Mesodermal cell (in vitro differentiated cells): ENCODE measurements around the gene C5orf63.
"Not testable (repeated sequence)": the region's sequence is repeated elsewhere in the genome, so short reads cannot be mapped to it uniquely, and the experiment has no call there.

Experiments
- H3K27ac ChIP-seq: 2 replicates; pipeline ENCODE4 v1.7.0; 2013; ENCODE audit warnings: mild to moderate bottlenecking, low read depth, low read length, moderate library complexity; ENCODE audit not compliant: severe bottlenecking
- H3K36me3 ChIP-seq: 2 replicates; pipeline ENCODE4 v1.7.1; 2013; ENCODE audit warnings: mild to moderate bottlenecking, low read length, moderate library complexity; ENCODE audit not compliant: control insufficient read depth, insufficient read depth
- H3K4me1 ChIP-seq: one replicate; pipeline ENCODE4 v1.7.1; 2013; ENCODE audit warnings: mild to moderate bottlenecking, low read length; ENCODE audit not compliant: insufficient read depth, control insufficient read depth, poor library complexity, severe bottlenecking
- H3K4me3 ChIP-seq: 2 replicates; pipeline ENCODE4 v1.7.0; 2013; ENCODE audit warnings: low read length, control low read depth, mild to moderate bottlenecking; ENCODE audit not compliant: insufficient read depth, poor library complexity, severe bottlenecking; ENCODE audit errors: extremely low read depth
- H3K9me3 ChIP-seq: 2 replicates; pipeline ENCODE4 v1.7.1; 2013; ENCODE audit warnings: mild to moderate bottlenecking, low read length, moderate library complexity; ENCODE audit not compliant: control insufficient read depth
- WGBS, 2 experiments: methylation state at CpG; one replicate each; pipeline ENCODE4 v1.1.5; 2013; ENCODE audit warnings: missing lambda C conversion rate in 2 of 2; ENCODE audit not compliant: insufficient coverage in 2 of 2; 5-methylcytosine and 5-hydroxymethylcytosine counted together

Gene C5orf63

DNA sequence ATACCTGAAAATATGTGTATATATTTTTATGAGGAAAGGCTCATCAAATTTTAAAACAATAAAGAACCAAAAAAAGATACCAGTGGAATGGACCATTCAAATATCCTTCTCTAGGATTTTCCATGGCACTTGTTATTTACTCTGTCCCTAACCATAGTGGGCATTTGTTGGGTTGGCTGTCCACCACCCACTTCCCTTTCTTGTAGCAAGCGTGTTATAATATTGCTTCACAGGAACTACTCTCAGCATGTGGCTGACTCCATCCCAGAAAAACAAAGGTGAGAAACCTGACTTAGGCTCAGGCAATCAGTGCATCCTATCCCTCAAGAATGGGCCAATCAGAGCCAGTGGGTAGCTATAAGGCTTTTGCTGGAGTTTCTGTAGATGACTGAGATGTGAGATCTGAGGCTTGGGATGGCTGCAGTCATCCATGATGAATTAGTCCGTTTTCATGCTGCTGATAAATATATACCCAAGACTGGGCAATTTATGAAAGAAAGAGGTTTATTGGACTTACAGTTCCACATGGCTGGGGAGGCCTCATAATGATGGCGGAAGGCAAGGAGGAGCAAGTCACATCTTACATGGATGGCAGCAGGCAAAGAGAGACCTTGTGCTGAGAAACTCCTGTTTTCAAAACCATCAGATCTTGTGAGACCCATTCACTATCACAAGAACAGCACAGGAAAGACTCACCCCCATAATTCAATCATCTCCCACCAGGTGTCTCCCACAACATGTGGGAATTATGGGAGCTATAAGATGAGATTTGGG is 17.2 kb downstream of the C5orf63 start:
- Histone ChIP-seq H3K27ac (no peak overlapping the region), H3K4me1 (no peaks in the 10 kb centered on the region), H3K36me3 (no peaks in the 10 kb centered on the region), H3K9me3 (no peaks in the 10 kb centered on the region), H3K4me3 (no peak overlapping the region)
- 86 to 88% methylated on average over 2 of the region's 3 CpGs for WGBS, 2 experiments

DNA sequence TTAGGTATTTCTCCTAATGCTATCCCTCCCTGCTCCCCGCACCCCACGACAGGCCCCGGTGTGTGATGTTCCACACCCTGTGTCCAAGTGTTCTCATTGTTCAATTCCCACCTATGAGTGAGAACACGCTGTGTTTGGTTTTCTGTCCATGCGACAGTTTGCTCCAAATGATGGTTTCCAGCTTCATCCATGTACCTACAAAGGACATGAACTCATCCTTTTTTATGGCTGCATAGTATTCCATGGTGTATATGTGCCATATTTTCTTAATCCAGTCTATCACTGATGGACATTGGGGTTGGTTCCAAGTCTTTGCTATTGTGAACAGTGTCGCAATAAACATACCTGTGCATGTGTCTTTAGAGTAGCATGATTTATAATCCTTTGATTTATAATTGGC is 19.8 kb downstream of the C5orf63 start:
- H3K9me3 ChIP-seq, H3K4me3 ChIP-seq, H3K36me3 ChIP-seq, H3K27ac ChIP-seq, H3K4me1 ChIP-seq: not testable (repeated sequence)
- 86 to 90% methylated on average over 5 of the region's 6 CpGs for WGBS, 2 experiments

DNA sequence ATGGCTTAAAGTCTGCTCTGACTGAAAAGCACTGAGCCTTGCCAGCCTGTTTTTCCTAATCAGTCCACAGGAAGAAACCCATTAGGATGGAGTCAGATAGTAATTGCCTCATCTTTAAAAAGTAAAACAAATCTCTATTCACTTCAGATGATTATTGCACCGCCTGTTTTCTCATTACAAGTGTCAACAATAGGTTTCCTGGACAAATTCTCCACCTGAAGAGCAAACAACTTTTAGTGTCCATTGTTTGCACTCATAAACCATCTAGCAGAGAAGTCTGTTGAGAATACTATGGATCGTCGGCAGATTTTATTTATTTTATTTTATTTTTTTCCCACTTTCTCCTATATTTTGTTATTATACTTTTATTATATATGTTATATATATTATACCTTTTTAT is 20.3 kb downstream of the C5orf63 start:
- H3K9me3 ChIP-seq: no peaks in the 10 kb centered on the region
- no peaks in the 10 kb centered on the region for H3K36me3 ChIP-seq
- H3K27ac ChIP-seq: no peak overlapping the region
- WGBS, 2 experiments: 86 to 88% methylated on average over 1 of the region's 3 CpGs
- H3K4me1 ChIP-seq: no peaks in the 10 kb centered on the region
- H3K4me3 ChIP-seq: no peak overlapping the region

DNA sequence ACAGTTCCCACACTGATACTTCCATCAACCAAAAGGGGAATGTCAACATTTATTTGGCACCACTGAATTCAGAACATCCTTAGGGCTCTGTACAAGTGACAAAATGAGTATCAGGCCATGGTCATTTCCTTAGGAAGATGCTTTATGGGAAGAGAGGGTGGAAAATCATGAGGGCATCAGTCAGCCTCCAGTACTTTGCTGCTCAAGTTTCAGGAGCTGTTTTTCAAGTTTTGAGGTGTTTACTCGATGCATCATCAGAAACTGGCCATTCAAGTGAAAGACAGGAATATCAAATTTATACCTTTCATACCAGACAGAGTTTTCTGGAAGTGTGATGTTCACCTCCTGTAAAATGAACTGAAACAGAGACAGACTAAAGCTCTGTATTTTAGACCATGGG is 21.7 kb downstream of the C5orf63 start:
- Histone ChIP-seq H3K9me3 (no peaks in the 10 kb centered on the region), H3K4me3 (no peak overlapping the region), H3K4me1 (no peaks in the 10 kb centered on the region), H3K27ac (no peak overlapping the region), H3K36me3 (no peaks in the 10 kb centered on the region)
- WGBS, 2 experiments: 80% methylated on average over 1 of the region's 1 CpG; no CpG with 5 or more reads in 1 of the 2 experiments

DNA sequence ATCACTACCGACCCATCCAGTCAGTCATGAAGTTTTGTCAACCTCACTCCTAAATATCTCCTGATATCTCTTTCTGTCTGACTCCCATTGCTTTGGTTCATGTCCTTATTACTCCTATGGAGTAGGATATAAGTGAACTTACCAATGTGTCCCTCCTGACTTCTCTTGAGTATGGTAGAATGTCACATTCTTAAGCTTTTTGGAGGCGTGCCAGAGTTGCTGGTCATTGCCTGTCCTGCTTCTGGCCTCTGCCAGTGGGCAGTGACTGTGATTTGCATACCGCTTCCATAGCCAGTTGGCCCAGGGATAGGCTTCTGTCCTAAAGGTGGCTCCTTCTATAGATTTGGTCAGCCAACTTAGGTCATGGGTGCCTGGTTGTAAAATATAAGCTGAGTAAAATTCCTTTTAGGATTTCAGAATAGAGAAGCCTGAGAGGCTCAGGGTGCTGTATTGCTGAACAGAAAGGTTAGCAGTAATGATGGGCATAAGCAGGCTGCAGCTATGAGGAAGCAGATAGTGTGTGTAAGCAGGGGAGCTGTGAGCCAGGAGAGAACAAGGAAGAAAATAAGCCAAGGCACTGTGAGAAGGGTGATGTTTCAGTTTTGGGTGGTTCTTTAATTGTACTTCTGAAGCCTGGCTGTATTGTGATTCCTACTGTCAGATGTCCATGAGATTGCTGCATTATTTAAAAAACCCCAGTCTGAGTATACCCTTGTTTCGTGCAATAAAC is 26.8 kb downstream of the C5orf63 start:
- no peaks in the 10 kb centered on the region for H3K9me3 ChIP-seq
- H3K27ac ChIP-seq: no peak overlapping the region
- H3K4me1 ChIP-seq: peaks cover 7% of the 10 kb centered on the region
- H3K4me3 ChIP-seq: no peak overlapping the region
- no peaks in the 10 kb centered on the region for H3K36me3 ChIP-seq
- WGBS, 2 experiments: 96 to 100% methylated on average over 3 of the region's 4 CpGs

DNA sequence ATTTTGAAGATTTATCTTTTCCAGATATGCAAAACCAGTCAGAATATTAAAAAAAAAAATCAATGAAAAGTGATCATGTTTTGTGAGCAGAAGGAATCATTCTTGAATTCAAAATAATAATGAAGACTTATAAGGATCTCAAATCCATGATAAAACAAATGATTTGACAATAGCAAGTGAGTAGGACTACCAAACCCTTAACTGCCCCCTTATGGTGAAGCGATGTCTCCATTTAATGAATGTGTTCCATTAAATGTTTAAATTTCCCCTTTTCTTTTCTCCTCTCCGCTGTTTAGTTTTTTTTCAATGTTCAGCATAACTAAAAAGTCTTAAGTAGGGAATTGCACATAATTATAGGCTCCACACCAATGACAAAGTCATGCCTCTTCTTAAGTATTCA is 30.7 kb downstream of the C5orf63 start:
- H3K4me1 ChIP-seq: peaks cover 16% of the 10 kb centered on the region
- no peak overlapping the region for H3K4me3 ChIP-seq
- no peaks in the 10 kb centered on the region for H3K36me3 ChIP-seq
- no peaks in the 10 kb centered on the region for H3K9me3 ChIP-seq
- no peak overlapping the region for H3K27ac ChIP-seq
- no CpG with 5 or more reads among the region's 2 CpGs for WGBS, 2 experiments

DNA sequence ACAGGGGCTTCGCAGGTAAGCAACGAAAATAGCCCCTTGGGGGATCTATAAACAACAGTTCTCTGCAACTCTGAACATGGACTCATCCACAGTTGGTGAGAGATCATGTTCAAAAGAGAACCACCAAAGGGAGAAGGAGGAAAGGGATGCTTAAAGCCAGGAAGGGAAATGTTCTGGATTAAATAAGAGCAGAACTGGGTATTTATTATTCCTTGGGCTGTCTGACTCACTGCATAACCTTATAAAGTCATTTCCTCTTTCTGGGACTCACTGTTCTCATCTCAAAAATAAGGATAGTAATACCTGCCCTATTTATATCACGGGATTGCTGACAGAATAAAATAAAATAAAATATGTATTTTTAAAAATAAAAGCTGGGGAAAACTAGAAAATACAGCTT is 31.7 kb downstream of the C5orf63 start:
- no peak overlapping the region for H3K27ac ChIP-seq

DNA sequence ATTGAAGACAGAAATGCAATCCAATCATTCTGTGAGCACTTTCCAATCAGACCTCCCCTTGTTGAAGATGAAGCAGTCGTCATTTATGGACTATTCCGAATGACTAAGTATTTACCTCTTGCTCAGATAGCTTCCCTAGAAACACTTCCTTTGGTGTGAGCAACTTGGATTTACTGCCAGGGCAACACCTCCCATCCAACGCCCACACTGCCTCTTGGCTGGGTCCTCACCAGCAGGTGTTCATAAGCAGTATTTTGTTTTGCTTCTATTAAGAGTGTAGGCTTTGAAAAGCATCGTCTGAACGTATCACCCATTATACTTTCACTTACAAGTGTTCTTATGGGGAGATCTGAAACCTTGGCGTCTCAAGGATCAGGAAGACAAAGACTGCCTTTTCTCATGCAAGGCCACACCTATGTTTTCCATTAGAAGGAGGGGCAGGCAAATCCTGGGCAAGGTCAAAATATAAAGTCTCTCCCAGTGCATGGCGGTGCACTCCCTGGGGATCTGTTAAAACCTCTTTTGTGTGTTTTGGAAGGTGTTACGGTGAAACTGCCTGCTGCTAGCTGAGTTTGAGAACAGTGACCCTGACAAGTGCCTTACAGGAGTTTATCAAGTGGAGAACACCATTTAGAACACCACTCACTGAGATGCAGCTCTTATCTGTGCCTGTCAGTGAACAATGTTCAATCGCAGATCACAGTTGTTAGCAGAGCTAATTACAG is 32.3 kb downstream of the C5orf63 start:
- H3K9me3 ChIP-seq: no peaks in the 10 kb centered on the region
- H3K4me1 ChIP-seq: peaks cover 16% of the 10 kb centered on the region
- WGBS, 2 experiments: 56 to 59% methylated on average over 4 to 5 of the region's 9 CpGs
- no peak overlapping the region for H3K4me3 ChIP-seq
- H3K36me3 ChIP-seq: no peaks in the 10 kb centered on the region
- H3K27ac ChIP-seq: no peak overlapping the region

More for the DNA sequence above, 31.7 kb downstream of the C5orf63 start:
- Histone ChIP-seq H3K9me3 (no peaks in the 10 kb centered on the region), H3K4me1 (peaks cover 16% of the 10 kb centered on the region), H3K4me3 (no peak overlapping the region), H3K36me3 (no peaks in the 10 kb centered on the region)
- no CpG with 5 or more reads among the region's 3 CpGs for WGBS, 2 experiments

DNA sequence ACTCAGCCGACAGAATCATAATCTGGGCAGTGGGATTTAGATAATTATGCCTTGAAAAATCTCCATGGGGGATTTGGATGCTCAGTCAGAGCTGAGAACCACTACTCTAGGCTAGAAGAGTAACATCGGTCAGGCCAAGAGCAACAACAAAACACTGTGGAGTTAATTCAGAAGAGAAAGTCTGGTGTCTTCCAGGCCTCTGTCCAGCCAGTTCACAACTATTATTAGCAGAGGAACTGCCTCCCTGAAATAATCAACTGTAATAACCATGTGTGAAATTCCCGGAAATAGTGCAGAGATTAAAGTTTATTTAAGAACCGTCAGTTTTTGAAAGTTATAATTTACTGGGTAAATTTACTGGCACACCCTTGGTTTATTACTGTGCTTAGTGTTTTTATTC is 34.8 kb downstream of the C5orf63 start:
- H3K9me3 ChIP-seq: no peaks in the 10 kb centered on the region
- no peaks in the 10 kb centered on the region for H3K36me3 ChIP-seq
- 92 to 100% methylated on average over 2 of the region's 4 CpGs for whole genome bisulfite sequencing, 2 experiments
- peaks cover 16% of the 10 kb centered on the region for H3K4me1 ChIP-seq
- no peak overlapping the region for H3K4me3 ChIP-seq
- no peak overlapping the region for H3K27ac ChIP-seq

DNA sequence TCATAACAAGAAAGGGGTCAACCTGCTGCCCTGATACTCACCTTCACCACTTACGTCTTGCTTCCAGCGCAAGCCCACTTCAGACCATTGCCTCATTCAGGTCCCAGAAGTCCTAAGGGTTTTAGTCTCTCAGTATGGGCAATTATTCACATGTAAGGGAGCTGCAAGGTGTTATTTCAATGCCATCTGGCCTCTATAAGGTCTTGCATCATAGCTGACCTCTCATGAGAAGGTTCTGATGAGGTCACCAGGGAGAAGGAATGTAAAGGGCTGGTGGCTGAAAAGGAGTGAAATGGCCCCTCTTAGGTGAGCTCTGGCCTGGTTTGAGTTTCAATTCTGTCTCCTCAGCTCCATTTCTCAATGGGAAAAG is 41.5 kb downstream of the C5orf63 start:
- 100% methylated on average over 1 of the region's 2 CpGs for WGBS, 2 experiments
- Histone ChIP-seq H3K36me3 (no peaks in the 10 kb centered on the region), H3K9me3 (no peaks in the 10 kb centered on the region), H3K27ac (no peak overlapping the region), H3K4me1 (peaks cover 7% of the 10 kb centered on the region), H3K4me3 (no peak overlapping the region)
